CD4-positive, alpha-beta memory T cell (primary cell): ENCODE measurements around the gene TNFRSF25. TPM values are rescaled to one million over a fixed set of nuclear protein-coding genes. Genes with fewer than 3 reads are reported as not detected.

ENCODE experiments used
- CTCF ChIA-PET: fragments of 350-600 bp; sonication (Branson Sonifier 250); formaldehyde crosslinking; loops from one replicate; lab custom pipeline; 2021; ENCODE audit warnings: inconsistent platforms; ENCODE audit not compliant: partially characterized antibody; lab: Charles Lee
- POLR2A ChIA-PET: fragments of 350-600 bp; sonication (Branson Sonifier 250); formaldehyde crosslinking; loops from one replicate; lab custom pipeline; 2021; ENCODE audit not compliant: partially characterized antibody; lab: Charles Lee
- DNase-seq, 5 donors: peaks; one replicate each; pipeline versions ENCODE4 v3.0.0 to v3.0.0-alpha.2; 2020 to 2022; ENCODE audit warnings: mixed read lengths in 1 of 5
- H3K27ac ChIP-seq: one replicate; pipeline ENCODE4 v1.7.0; 2013; ENCODE audit warnings: low read depth, low read length
- H3K27me3 ChIP-seq: 2 replicates; pipeline ENCODE4 v1.7.0; 2013; ENCODE audit warnings: mild to moderate bottlenecking, low read length, moderate library complexity; ENCODE audit not compliant: insufficient read depth
- H3K36me3 ChIP-seq: 2 replicates; pipeline ENCODE4 v1.7.0; 2013; ENCODE audit warnings: mild to moderate bottlenecking, low read length, moderate library complexity; ENCODE audit not compliant: insufficient read depth
- H3K4me1 ChIP-seq: 2 replicates; pipeline ENCODE4 v1.7.0; 2013; ENCODE audit warnings: mild to moderate bottlenecking, low read length, moderate library complexity; ENCODE audit not compliant: insufficient read depth
- H3K4me3 ChIP-seq, 2 donors: one replicate each; pipeline ENCODE4 v1.7.0; 2013; ENCODE audit warnings: low read length in 2 of 2, mild to moderate bottlenecking in 1 of 2
- H3K9me3 ChIP-seq, 2 donors: one replicate each; pipeline ENCODE4 v1.7.0; 2013; ENCODE audit warnings: low read length in 2 of 2, control low read depth in 1 of 2; ENCODE audit not compliant: control insufficient read depth in 1 of 2
- H3K27ac Mint-ChIP-seq, 7 donors: one replicate each; pipeline ENCODE4 v1.8.0; 2020 to 2021; ENCODE audit warnings: mixed read lengths in 7 of 7, mild to moderate bottlenecking in 6 of 7, inconsistent platforms in 3 of 7, moderate library complexity in 3 of 7
- H3K27me3 Mint-ChIP-seq, 2 donors: one replicate each; pipeline ENCODE4 v1.8.0; 2020 to 2021; ENCODE audit warnings: mixed read lengths in 2 of 2
- H3K36me3 Mint-ChIP-seq, 2 donors: one replicate each; pipeline ENCODE4 v1.8.0; 2020 to 2021; ENCODE audit warnings: mixed read lengths in 2 of 2, inconsistent platforms in 1 of 2, mild to moderate bottlenecking in 1 of 2
- H3K4me1 Mint-ChIP-seq, 4 donors: one replicate each; pipeline ENCODE4 v1.8.0; 2020 to 2021; ENCODE audit warnings: mixed read lengths in 4 of 4, mild to moderate bottlenecking in 1 of 4
- H3K4me3 Mint-ChIP-seq, 8 donors: one replicate each; pipeline ENCODE4 v1.8.0; 2020 to 2021; ENCODE audit warnings: mixed read lengths in 8 of 8, mild to moderate bottlenecking in 7 of 8, moderate library complexity in 6 of 8, inconsistent platforms in 3 of 8
- H3K9me3 Mint-ChIP-seq, 8 donors: one replicate each; pipeline ENCODE4 v1.8.0; 2020 to 2021; ENCODE audit warnings: mixed read lengths in 8 of 8, mild to moderate bottlenecking in 5 of 8, inconsistent platforms in 3 of 8, moderate library complexity in 1 of 8
- intact Hi-C: fragments of 100-400 bp; cut with micrococcal nuclease; formaldehyde crosslinking; loops from one replicate; pipeline ENCODE4 v1.15.1; 2023
- polyA plus RNA-seq, 2 donors: library from polyadenylated mRNA; unstranded; fragments of 300-500 nt; fragmentation: Illumina TruSeq; gene quantifications; one replicate each; pipeline ENCODE4 v1.2.3, GENCODE V29; 2021
- total RNA-seq, 2 experiments: library from RNA; stranded (reverse); gene quantifications; one replicate each; pipeline ENCODE4 v1.2.3, GENCODE V29; 2021

The TNFRSF25 gene
- total and polyA plus RNA-seq, 4 experiments from 2014 or later = 28.9 to 415 (median 227) TPM

GRCh38 chr1:6488602-6489382 is 22.8 kb upstream of the TNFRSF25 start:
- intact Hi-C loops = no loop called here
- no peaks in the 10 kb centered on the region for H3K36me3 ChIP-seq
- H3K27me3 ChIP-seq = peaks cover 14% of the 10 kb centered on the region
- no peak for DNase-seq
- Mint-ChIP-seq H3K4me1 (peaks cover 13 to 53% (median 28%) of the 10 kb centered on the region in 4 donors), H3K27me3 (peaks cover 9 to 12% of the 10 kb centered on the region in 2 donors), H3K4me3 (no peak overlapping the region), H3K9me3 (no peaks in the 10 kb centered on the region), H3K27ac (no peak overlapping the region), H3K36me3 (peaks cover 0 to 2% of the 10 kb centered on the region in 2 donors)
- ChIA-PET CTCF (interaction anchor here (0.7 to 12.4 kb wide), 30 partner anchors 8 to 159 kb away, joined by 3 to 158 read pairs (median 4); partner anchors contain the start of genes HES2, KLHL21, NOL9 and TAS1R1), POLR2A (interaction anchor here (1.1 to 5.6 kb wide), 6 partner anchors 23 to 95 kb away, joined by 3 to 38 read pairs (median 10); partner anchors contain the start of genes ACOT7, NOL9, TAS1R1 and TNFRSF25)
- no peak overlapping the region for H3K27ac ChIP-seq
- H3K4me1 ChIP-seq = peaks cover 28% of the 10 kb centered on the region
- H3K4me3 ChIP-seq = no peak overlapping the region
- H3K9me3 ChIP-seq = no peaks in the 10 kb centered on the region

GRCh38 chr1:6487804-6488484 is 22.0 kb upstream of the TNFRSF25 start:
- no peak for DNase-seq
- peak overlapping the region in 3 of 7 donors; percentile 1 to 41 (median 16) for H3K27ac Mint-ChIP-seq
- peaks cover 0 to 2% of the 10 kb centered on the region in 2 donors for H3K36me3 Mint-ChIP-seq
- H3K27me3 Mint-ChIP-seq = peaks cover 9 to 12% of the 10 kb centered on the region in 2 donors
- peaks cover 14% of the 10 kb centered on the region for H3K27me3 ChIP-seq
- H3K27ac ChIP-seq = no peak overlapping the region
- peaks cover 28% of the 10 kb centered on the region for H3K4me1 ChIP-seq
- CTCF ChIA-PET = interaction anchor here (0.7 to 12.4 kb wide), 20 partner anchors 9 to 160 kb away, joined by 3 to 158 read pairs (median 4); partner anchors contain the start of genes HES2, NOL9, TAS1R1 and TNFRSF25
- POLR2A ChIA-PET = interaction anchor here (0.6 to 5.6 kb wide), 4 partner anchors 28 to 67 kb away, joined by 3 to 38 read pairs (median 5); partner anchors contain the start of genes NOL9 and TAS1R1
- H3K9me3 ChIP-seq = no peaks in the 10 kb centered on the region
- intact Hi-C loops = no loop called here
- H3K4me3 Mint-ChIP-seq = peak overlapping the region in 1 of 8 donors; percentile 32
- H3K4me1 Mint-ChIP-seq = peaks cover 10 to 47% (median 24%) of the 10 kb centered on the region in 4 donors
- H3K4me3 ChIP-seq = no peak overlapping the region
- no peaks in the 10 kb centered on the region for H3K9me3 Mint-ChIP-seq
- H3K36me3 ChIP-seq = no peaks in the 10 kb centered on the region

- no peak overlapping the region for H3K27ac ChIP-seq
- ChIA-PET POLR2A (interaction anchor here (0.5 to 2.1 kb wide), 7 partner anchors 32 to 114 kb away, joined by 3 to 9 read pairs (median 3); partner anchors contain the start of genes NOL9 and TAS1R1), CTCF (interaction anchor here (0.8 to 12.4 kb wide), 22 partner anchors 8 to 219 kb away, joined by 3 to 158 read pairs (median 4); partner anchors contain the start of genes NOL9 and TAS1R1)
- peaks cover 0 to 2% of the 10 kb centered on the region in 2 donors for H3K36me3 Mint-ChIP-seq
- no peaks in the 10 kb centered on the region for H3K9me3 ChIP-seq
- DNase-seq = peak; percentile 79 to 84 (median 81)
- peaks cover 7 to 33% (median 17%) of the 10 kb centered on the region in 4 donors for H3K4me1 Mint-ChIP-seq
- H3K9me3 Mint-ChIP-seq = no peaks in the 10 kb centered on the region
- peaks cover 27% of the 10 kb centered on the region for H3K4me1 ChIP-seq
- H3K36me3 ChIP-seq = no peaks in the 10 kb centered on the region
- peaks cover 14% of the 10 kb centered on the region for H3K27me3 ChIP-seq
- peak overlapping the region in 5 of 8 donors; percentile 9 to 79 (median 49) for H3K4me3 Mint-ChIP-seq
- H3K4me3 ChIP-seq = no peak overlapping the region
- H3K27ac Mint-ChIP-seq = peak overlapping the region in 3 of 7 donors; percentile 5 to 78 (median 59)
- H3K27me3 Mint-ChIP-seq = peaks cover 9 to 11% of the 10 kb centered on the region in 2 donors
- intact Hi-C loops = loop anchor here (1.0 kb wide), 2 partner anchors 68 to 160 kb away; partner anchors contain the start of gene NOL9
Observed at GRCh38 chr1:6486433-6487011, 20.5 kb upstream of the TNFRSF25 start.

- no peaks in the 10 kb centered on the region for H3K9me3 ChIP-seq
- H3K36me3 Mint-ChIP-seq = no peaks in the 10 kb centered on the region
- ChIA-PET CTCF (interaction anchor here (0.8 to 12.4 kb wide), 20 partner anchors 8 to 218 kb away, joined by 3 to 158 read pairs (median 4); partner anchors contain the start of genes NOL9 and TAS1R1), POLR2A (interaction anchor here (0.5 to 2.1 kb wide), 6 partner anchors 13 to 95 kb away, joined by 3 to 9 read pairs (median 3); partner anchors contain the start of genes NOL9 and TAS1R1)
- peaks cover 17% of the 10 kb centered on the region for H3K4me1 ChIP-seq
- H3K9me3 Mint-ChIP-seq = no peaks in the 10 kb centered on the region
- H3K27ac ChIP-seq = no peak overlapping the region
- no peak overlapping the region for H3K4me3 Mint-ChIP-seq
- H3K27me3 Mint-ChIP-seq = peaks cover 9 to 10% of the 10 kb centered on the region in 2 donors
- peaks cover 14% of the 10 kb centered on the region for H3K27me3 ChIP-seq
- no peak overlapping the region for H3K27ac Mint-ChIP-seq
- peaks cover 4 to 27% (median 12%) of the 10 kb centered on the region in 4 donors for H3K4me1 Mint-ChIP-seq
- H3K4me3 ChIP-seq = no peak overlapping the region
- no peaks in the 10 kb centered on the region for H3K36me3 ChIP-seq
- intact Hi-C loops = loop anchor here (1.0 kb wide), 2 partner anchors 69 to 161 kb away; partner anchors contain the start of gene NOL9
- no peak for DNase-seq
Observed at GRCh38 chr1:6485168-6486101, 19.5 kb upstream of the TNFRSF25 start.

- H3K27me3 ChIP-seq = peaks cover 14% of the 10 kb centered on the region
- H3K4me3 ChIP-seq = no peak overlapping the region
- Mint-ChIP-seq H3K27ac (no peak overlapping the region), H3K9me3 (no peaks in the 10 kb centered on the region), H3K4me3 (peak overlapping the region in 1 of 8 donors; percentile 39), H3K27me3 (peaks cover 9 to 10% of the 10 kb centered on the region in 2 donors), H3K36me3 (no peaks in the 10 kb centered on the region), H3K4me1 (peaks cover 4 to 21% (median 12%) of the 10 kb centered on the region in 4 donors)
- CTCF ChIA-PET = interaction anchor here (1.2 to 12.4 kb wide), 4 partner anchors 9 to 163 kb away, joined by 3 to 158 read pairs (median 4); no protein-coding TSS in a partner anchor
- intact Hi-C loops = no loop called here
- H3K4me1 ChIP-seq = peaks cover 12% of the 10 kb centered on the region
- DNase-seq = no peak
- H3K9me3 ChIP-seq = no peaks in the 10 kb centered on the region
- no peak overlapping the region for H3K27ac ChIP-seq
- no peaks in the 10 kb centered on the region for H3K36me3 ChIP-seq
- POLR2A ChIA-PET = interaction anchor here (0.6 to 1.2 kb wide), 2 partner anchors 12 to 70 kb away, joined by 3 read pairs; partner anchors contain the start of gene NOL9
Observed at GRCh38 chr1:6484826-6485167, 18.8 kb upstream of the TNFRSF25 start.

GRCh38 chr1:6483761-6484117 is 17.8 kb upstream of the TNFRSF25 start:
- Histone ChIP-seq H3K4me3 (no peak overlapping the region), H3K4me1 (peaks cover 12% of the 10 kb centered on the region), H3K27ac (no peak overlapping the region), H3K36me3 (no peaks in the 10 kb centered on the region), H3K9me3 (no peaks in the 10 kb centered on the region), H3K27me3 (peaks cover 14% of the 10 kb centered on the region)
- H3K36me3 Mint-ChIP-seq = no peaks in the 10 kb centered on the region
- DNase-seq = no peak
- no peak overlapping the region for H3K4me3 Mint-ChIP-seq
- H3K9me3 Mint-ChIP-seq = no peaks in the 10 kb centered on the region
- peaks cover 4 to 20% (median 12%) of the 10 kb centered on the region in 4 donors for H3K4me1 Mint-ChIP-seq
- POLR2A ChIA-PET = interaction anchor here (1.2 kb wide), 1 partner anchor 71 kb away, joined by 3 read pairs; the partner anchor contains the start of gene NOL9
- peaks cover 9 to 10% of the 10 kb centered on the region in 2 donors for H3K27me3 Mint-ChIP-seq
- H3K27ac Mint-ChIP-seq = no peak overlapping the region
- CTCF ChIA-PET = interaction anchor here (1.1 to 12.4 kb wide), 5 partner anchors 7 to 164 kb away, joined by 3 to 158 read pairs (median 4); partner anchors contain the start of gene TNFRSF25
- intact Hi-C loops = no loop called here
